Osteoblast (primary cell): ENCODE data around the gene SSRP1. TPM values are rescaled to one million over a fixed set of nuclear protein-coding genes. Genes with fewer than 3 reads are reported as not detected.

Source experiments
- DNase-seq: peaks from one replicate; pipeline ENCODE4 v3.0.0; 2011; ENCODE audit warnings: low spot score, mixed read lengths; ENCODE audit not compliant: insufficient read length; ENCODE audit errors: missing footprints
- H2AFZ ChIP-seq: 2 replicates; pipeline ENCODE4 v1.6.0; 2011; ENCODE audit warnings: mild to moderate bottlenecking, low read length
- H3K27ac ChIP-seq: 2 replicates; pipeline ENCODE4 v1.5.1; 2011; ENCODE audit warnings: mild to moderate bottlenecking, low read depth, low read length, moderate library complexity
- H3K27me3 ChIP-seq: 2 replicates; pipeline ENCODE4 v1.6.0; 2012; ENCODE audit warnings: mild to moderate bottlenecking, control low read depth, inconsistent platforms, low read length, moderate library complexity; ENCODE audit not compliant: insufficient read depth
- H3K36me3 ChIP-seq: 2 replicates; pipeline ENCODE4 v1.5.1; 2011; ENCODE audit warnings: mild to moderate bottlenecking, low read length, control low read depth, moderate library complexity; ENCODE audit not compliant: insufficient read depth
- H3K4me1 ChIP-seq: 2 replicates; pipeline ENCODE4 v1.5.1; 2011; ENCODE audit warnings: mild to moderate bottlenecking, low read length, control low read depth, moderate library complexity; ENCODE audit not compliant: insufficient read depth
- H3K4me2 ChIP-seq: 2 replicates; pipeline ENCODE4 v1.6.0; 2011; ENCODE audit warnings: mild to moderate bottlenecking, low read length; ENCODE audit not compliant: insufficient read depth
- H3K4me3 ChIP-seq: fragments of 200-600 bp; sonication (generic); 3 replicates; pipeline ENCODE4 v1.5.1; 2012; ENCODE audit warnings: mild to moderate bottlenecking, low read length, inconsistent platforms; ENCODE audit not compliant: insufficient read depth
- H3K79me2 ChIP-seq: 2 replicates; pipeline ENCODE4 v1.6.0; 2012; ENCODE audit warnings: mild to moderate bottlenecking, low read length, control low read depth, inconsistent platforms; ENCODE audit not compliant: insufficient read depth
- H3K9me3 ChIP-seq: 2 replicates; pipeline ENCODE4 v1.5.1; 2011; ENCODE audit warnings: low read depth, low read length, control low read depth
- H4K20me1 ChIP-seq: 2 replicates; pipeline ENCODE4 v1.6.0; 2012; ENCODE audit warnings: mild to moderate bottlenecking, low read length, control low read depth; ENCODE audit not compliant: insufficient read depth
- CTCF ChIP-seq: IDR thresholded peaks from 2 replicates; pipeline ENCODE4 v1.5.1; 2011; ENCODE audit warnings: mild to moderate bottlenecking, low read depth, low read length, moderate library complexity; ENCODE audit errors: extremely low read depth
- total RNA-seq: library from RNA; depleted of rRNA; stranded (reverse); fragments of >200 nt; gene quantifications from 2 replicates; pipeline ENCODE4 v1.2.3, GENCODE V29; 2012

The SSRP1 gene
- total RNA-seq, 1 donor = 55.4 TPM

DNA sequence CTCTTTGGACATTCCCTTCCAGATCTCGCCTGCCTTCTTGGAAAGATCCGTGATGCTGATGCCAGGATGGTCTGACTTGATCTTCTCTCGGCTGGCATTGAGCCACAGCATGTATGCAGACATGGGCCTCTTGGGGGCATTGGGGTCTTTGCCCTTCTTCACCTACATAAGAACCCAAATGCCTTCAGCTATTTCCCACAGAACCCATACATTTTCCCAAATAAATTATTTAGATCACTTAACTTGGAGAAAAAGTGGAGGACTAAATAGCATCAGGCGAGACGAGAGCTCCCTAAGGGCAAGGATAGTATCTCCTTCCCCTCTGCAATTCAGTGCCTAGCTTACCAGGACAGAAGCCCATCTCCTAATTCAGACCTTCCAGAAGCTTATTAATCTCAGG is 8.0 kb downstream of the SSRP1 start:
- H3K4me3 ChIP-seq = no peak overlapping the region
- no peak overlapping the region for H3K27ac ChIP-seq
- no peak for TF ChIP-seq CTCF
- H3K79me2 ChIP-seq = peaks cover 19% of the 10 kb centered on the region
- H3K27me3 ChIP-seq = no peaks in the 10 kb centered on the region
- peaks cover 67% of the 10 kb centered on the region for H3K36me3 ChIP-seq
- H3K4me1 ChIP-seq = peaks cover 22% of the 10 kb centered on the region
- H3K9me3 ChIP-seq = no peaks in the 10 kb centered on the region
- peaks cover 7% of the 10 kb centered on the region for H4K20me1 ChIP-seq
- no peak overlapping the region for H2AFZ ChIP-seq
- DNase-seq = peak; percentile 91
- H3K4me2 ChIP-seq = no peak overlapping the region

GRCh38 chr11:57325735-57326048 is 10.0 kb downstream of the SSRP1 start:
- H3K36me3 ChIP-seq = peaks cover 52% of the 10 kb centered on the region

GRCh38 chr11:57324886-57325734 is 10.6 kb downstream of the SSRP1 start, which contains the start of gene TNKS1BP1:
Gene TNKS1BP1 (minus strand): TSS chr11:57324952. CDS start chr11:57321885, 3,067 bp downstream.
- Histone ChIP-seq H3K27me3 (no peaks in the 10 kb centered on the region), H2AFZ (peak within 1 kb of the TSS; percentile 97), H3K4me1 (peaks cover 41% of the 10 kb centered on the region), H3K36me3 (peaks cover 52% of the 10 kb centered on the region), H3K4me2 (peak within 1 kb of the TSS; percentile 97), H3K4me3 (peak within 1 kb of the TSS; percentile 96), H3K9me3 (no peaks in the 10 kb centered on the region), H3K79me2 (peaks cover 41% of the 10 kb centered on the region), H4K20me1 (peaks cover 20% of the 10 kb centered on the region), H3K27ac (peak within 1 kb of the TSS; percentile 99)
- TF ChIP-seq CTCF = no peak
- peak; percentile 98 for DNase-seq

More at GRCh38 chr11:57325735-57326048, 10.0 kb downstream of the SSRP1 start:
- H3K79me2 ChIP-seq = peaks cover 35% of the 10 kb centered on the region
- no peak for DNase-seq
- peak overlapping the region; percentile 97 for H2AFZ ChIP-seq
- H3K27ac ChIP-seq = peak overlapping the region; percentile 99
- peaks cover 17% of the 10 kb centered on the region for H4K20me1 ChIP-seq
- H3K9me3 ChIP-seq = no peaks in the 10 kb centered on the region
- peaks cover 41% of the 10 kb centered on the region for H3K4me1 ChIP-seq
- peak overlapping the region; percentile 96 for H3K4me3 ChIP-seq
- no peaks in the 10 kb centered on the region for H3K27me3 ChIP-seq
- H3K4me2 ChIP-seq = peak overlapping the region; percentile 97
- TF ChIP-seq CTCF = no peak

DNA sequence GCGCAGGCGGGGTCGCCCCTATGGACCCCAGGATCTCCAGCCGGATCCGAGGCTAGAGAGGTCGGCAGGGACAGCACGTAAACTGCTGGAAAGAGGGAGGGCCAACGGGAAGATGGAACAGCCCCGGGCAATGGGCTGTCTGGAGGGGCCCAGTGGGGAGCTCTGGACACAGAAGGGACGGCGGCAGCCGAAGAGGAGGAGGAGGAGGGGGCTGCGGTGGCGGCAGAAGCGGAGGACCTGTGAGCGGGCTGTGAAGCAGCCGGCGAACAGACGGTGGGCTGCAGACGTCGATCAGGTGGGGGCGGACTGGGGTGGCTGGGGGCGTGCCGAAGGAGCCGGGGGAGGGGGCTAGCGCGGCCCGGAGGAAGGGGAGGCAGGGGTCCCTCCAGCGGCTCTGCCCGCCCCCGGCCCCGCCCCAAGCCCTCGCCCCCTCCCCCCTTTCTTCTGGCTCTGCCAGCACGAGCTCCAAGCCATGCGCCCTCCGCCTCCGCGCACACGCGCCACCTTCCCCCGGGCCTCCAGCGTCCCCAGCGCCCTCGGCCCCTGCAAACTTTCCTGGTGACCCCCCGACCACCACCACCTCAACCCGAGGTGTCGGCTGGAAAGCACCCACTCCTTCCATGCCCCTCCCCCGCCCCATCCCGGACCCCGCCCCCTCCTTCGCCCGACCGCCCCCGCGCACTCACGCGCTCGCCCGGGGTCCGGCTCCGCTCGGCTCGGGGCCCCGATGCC is 11.4 kb downstream of the SSRP1 start:
- Histone ChIP-seq H3K79me2 (peaks cover 46% of the 10 kb centered on the region), H3K9me3 (no peaks in the 10 kb centered on the region), H3K36me3 (peaks cover 48% of the 10 kb centered on the region), H3K4me1 (peaks cover 41% of the 10 kb centered on the region), H3K27ac (peak overlapping the region; percentile 97), H2AFZ (peak overlapping the region; percentile 64), H3K27me3 (no peaks in the 10 kb centered on the region), H3K4me3 (peak overlapping the region; percentile 96), H4K20me1 (peaks cover 21% of the 10 kb centered on the region), H3K4me2 (peak overlapping the region; percentile 96)
- DNase-seq = peak; percentile 94
- no peak for TF ChIP-seq CTCF
